ENCODE results near the gene ARFGEF3.

The ARFGEF3 gene

DNA sequence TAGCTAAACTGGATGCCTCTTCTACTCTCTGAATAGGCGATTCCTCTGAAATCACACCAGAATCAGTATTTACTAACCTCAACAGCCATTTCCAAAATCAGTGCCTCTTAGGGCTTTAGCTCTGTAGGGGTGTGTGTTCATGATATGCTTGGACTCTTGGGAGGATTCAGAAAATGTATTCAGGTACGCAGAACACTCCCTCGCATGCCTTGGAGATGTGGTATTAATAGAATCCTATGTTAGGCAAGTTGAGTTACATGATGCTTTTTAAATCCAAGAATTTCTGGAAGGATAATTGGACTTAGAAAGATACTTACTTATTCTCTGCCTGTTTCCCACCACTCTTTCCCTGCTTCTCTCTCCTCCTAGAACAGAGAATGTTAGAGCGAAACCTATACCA, 88.3 kb downstream of the ARFGEF3 start:
- no peak for TF ChIP-seq ZFX (IDR thresholded peaks at IDR 0.05; ENCODE audit: borderline replicate concordance)
- peak overlapping the region; percentile 46 for H3K27ac ChIP-seq

- peak overlapping the region; percentile 46 for H3K27ac ChIP-seq
- no peak for TF ChIP-seq ZFX (IDR thresholded peaks at IDR 0.05; ENCODE audit: borderline replicate concordance)
- TF ChIP-seq, protein P1, sequence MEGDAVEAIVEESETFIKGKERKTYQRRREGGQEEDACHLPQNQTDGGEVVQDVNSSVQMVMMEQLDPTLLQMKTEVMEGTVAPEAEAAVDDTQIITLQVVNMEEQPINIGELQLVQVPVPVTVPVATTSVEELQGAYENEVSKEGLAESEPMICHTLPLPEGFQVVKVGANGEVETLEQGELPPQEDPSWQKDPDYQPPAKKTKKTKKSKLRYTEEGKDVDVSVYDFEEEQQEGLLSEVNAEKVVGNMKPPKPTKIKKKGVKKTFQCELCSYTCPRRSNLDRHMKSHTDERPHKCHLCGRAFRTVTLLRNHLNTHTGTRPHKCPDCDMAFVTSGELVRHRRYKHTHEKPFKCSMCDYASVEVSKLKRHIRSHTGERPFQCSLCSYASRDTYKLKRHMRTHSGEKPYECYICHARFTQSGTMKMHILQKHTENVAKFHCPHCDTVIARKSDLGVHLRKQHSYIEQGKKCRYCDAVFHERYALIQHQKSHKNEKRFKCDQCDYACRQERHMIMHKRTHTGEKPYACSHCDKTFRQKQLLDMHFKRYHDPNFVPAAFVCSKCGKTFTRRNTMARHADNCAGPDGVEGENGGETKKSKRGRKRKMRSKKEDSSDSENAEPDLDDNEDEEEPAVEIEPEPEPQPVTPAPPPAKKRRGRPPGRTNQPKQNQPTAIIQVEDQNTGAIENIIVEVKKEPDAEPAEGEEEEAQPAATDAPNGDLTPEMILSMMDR (IDR thresholded peaks at IDR 0.05): no peak
Observed at GRCh38 chr6:138250513-138251247, 88.9 kb downstream of the ARFGEF3 start.

DNA sequence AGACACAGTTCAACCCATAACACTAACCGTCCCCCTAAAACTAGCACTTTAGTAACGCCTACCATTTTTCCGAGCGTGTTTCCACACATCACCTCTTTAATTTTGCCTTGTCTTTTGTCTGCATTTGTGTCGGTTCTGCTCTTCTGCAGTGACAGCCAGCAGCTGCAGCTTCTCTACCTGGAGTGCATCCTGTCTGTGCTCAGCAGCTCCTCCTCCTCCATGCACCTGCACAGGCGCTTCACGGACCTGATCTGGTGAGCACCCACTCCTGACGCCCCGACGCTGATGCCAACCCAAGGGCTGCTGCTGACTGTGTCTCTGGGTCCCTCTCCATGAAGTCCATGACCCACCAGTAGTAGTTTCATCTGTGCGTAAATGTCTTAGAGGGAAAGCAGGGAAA, 92.0 kb downstream of the ARFGEF3 start:
- peak overlapping the region; percentile 30; the same call in 1 of the 2 replicates for H3K27ac ChIP-seq
- TF ChIP-seq, protein P1 (IDR thresholded peaks at IDR 0.05): no peak
- TF ChIP-seq ZFX (IDR thresholded peaks at IDR 0.05; ENCODE audit: borderline replicate concordance): no peak

DNA sequence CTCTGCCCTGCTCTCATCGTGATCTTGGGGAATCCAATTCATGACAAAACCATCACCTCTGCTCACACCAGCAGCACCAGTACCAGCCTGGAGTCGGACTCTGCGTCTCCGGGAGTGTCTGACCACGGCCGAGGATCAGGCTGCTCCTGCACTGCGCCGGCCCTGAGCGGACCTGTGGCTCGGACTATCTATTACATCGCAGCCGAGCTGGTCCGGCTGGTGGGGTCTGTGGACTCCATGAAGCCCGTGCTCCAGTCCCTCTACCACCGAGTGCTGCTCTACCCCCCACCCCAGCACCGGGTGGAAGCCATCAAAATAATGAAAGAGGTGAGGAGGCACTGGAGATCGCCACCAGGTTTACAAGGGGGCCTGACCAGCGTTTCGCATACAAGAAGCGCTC, 93.7 kb downstream of the ARFGEF3 start:
- TF ChIP-seq, protein P1 (IDR thresholded peaks at IDR 0.05): no peak
- no peak for TF ChIP-seq ZFX (IDR thresholded peaks at IDR 0.05; ENCODE audit: borderline replicate concordance)
- peak overlapping the region; percentile 89 for H3K27ac ChIP-seq

DNA sequence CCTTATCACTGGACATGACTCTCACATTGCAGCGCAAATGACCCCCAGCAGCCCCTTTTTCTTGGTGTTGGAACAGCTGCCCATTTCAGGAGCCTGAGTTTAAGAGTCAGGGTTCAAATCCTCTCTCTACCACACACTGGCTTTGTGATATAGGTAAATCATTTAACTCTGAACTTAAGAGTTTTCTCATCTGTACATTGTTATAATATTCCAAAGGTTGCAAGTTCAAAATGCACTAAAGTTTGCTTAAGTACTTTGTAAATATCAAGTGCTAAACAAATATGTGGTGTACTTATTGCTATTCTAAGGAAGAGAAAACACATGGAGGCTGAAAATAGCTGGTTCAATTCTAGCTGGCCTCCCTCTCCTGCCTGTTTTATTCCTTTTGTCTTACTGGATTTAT, 95.9 kb downstream of the ARFGEF3 start:
- no peak for TF ChIP-seq ZFX (IDR thresholded peaks at IDR 0.05; ENCODE audit: borderline replicate concordance)
- TF ChIP-seq, protein P1 (IDR thresholded peaks at IDR 0.05): no peak
- H3K27ac ChIP-seq: peak overlapping the region; percentile 89

DNA sequence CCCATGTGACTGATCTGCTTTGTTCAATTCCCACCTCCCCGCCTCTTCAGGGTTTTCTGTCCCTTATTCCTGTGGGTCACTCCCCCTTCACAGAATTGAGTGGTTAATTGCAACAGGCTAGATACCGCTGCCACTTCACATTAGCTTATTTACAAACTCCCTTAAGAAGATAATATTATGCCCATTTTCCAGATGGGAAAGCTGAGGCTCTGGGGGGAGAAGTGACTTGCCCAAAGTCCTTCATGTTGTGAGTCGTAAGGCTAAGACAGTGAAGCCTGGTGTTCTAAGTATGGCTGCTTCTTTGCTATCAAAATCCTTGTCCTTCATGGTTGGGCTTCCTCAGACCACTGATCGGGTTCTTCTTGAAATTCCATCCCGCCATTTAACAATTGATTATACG, 96.5 kb downstream of the ARFGEF3 start:
- peak overlapping the region; percentile 89 for H3K27ac ChIP-seq
- TF ChIP-seq ZFX (IDR thresholded peaks at IDR 0.05; ENCODE audit: borderline replicate concordance): no peak
- TF ChIP-seq, protein P1 (IDR thresholded peaks at IDR 0.05): no peak

- TF ChIP-seq ZFX (IDR thresholded peaks at IDR 0.05; ENCODE audit: borderline replicate concordance): no peak
- TF ChIP-seq, protein P1 (IDR thresholded peaks at IDR 0.05): no peak
- H3K27ac ChIP-seq: peak overlapping the region; percentile 89
Observed at GRCh38 chr6:138258991-138259390, 97.3 kb downstream of the ARFGEF3 start.

All from 22Rv1 (cell line).